Neural crest cell (in vitro differentiated cells): ENCODE results near the gene PRICKLE4. TPM values are rescaled to one million over a fixed set of nuclear protein-coding genes. Genes with fewer than 3 reads are reported as not detected.

Experiments used
- DNase-seq: peaks from one replicate; pipeline ENCODE4 v3.0.0; 2021; ENCODE audit warnings: low read depth, mixed read lengths, low spot score
- H3K27ac Mint-ChIP-seq: one replicate; pipeline ENCODE4 v1.8.0; 2021; ENCODE audit warnings: mild to moderate bottlenecking, mixed read lengths; ENCODE audit not compliant: unreplicated experiment
- H3K27me3 Mint-ChIP-seq: 2 replicates; pipeline ENCODE4 v1.8.0; 2021; ENCODE audit warnings: low read depth, mild to moderate bottlenecking, mixed read lengths
- H3K36me3 Mint-ChIP-seq: 2 replicates; pipeline ENCODE4 v1.8.0; 2021; ENCODE audit warnings: low read depth, mild to moderate bottlenecking, mixed read lengths
- H3K4me1 Mint-ChIP-seq: 2 replicates; pipeline ENCODE4 v1.8.0; 2021; ENCODE audit warnings: mixed read lengths
- H3K4me3 Mint-ChIP-seq: one replicate; pipeline ENCODE4 v1.8.0; 2021; ENCODE audit warnings: mild to moderate bottlenecking, mixed read lengths
- H3K9me3 Mint-ChIP-seq: 2 replicates; pipeline ENCODE4 v1.8.0; 2021; ENCODE audit warnings: mixed read lengths
- total RNA-seq: library from RNA; stranded (reverse); gene quantifications from 2 replicates; pipeline ENCODE4 v1.2.1, GENCODE V29; 2021
- TF ChIP-seq, protein P1 (sequence below): fragments of 200-600 bp; sonication (generic); conservative IDR thresholded peaks from 2 replicates; pipeline ENCODE4 v1.5.0; 2021; ENCODE audit warnings: antibody characterized with exemption, mild to moderate bottlenecking

PRICKLE4 gene
- total RNA-seq, 1 donor from 2014 or later, result 4.1 TPM

DNA sequence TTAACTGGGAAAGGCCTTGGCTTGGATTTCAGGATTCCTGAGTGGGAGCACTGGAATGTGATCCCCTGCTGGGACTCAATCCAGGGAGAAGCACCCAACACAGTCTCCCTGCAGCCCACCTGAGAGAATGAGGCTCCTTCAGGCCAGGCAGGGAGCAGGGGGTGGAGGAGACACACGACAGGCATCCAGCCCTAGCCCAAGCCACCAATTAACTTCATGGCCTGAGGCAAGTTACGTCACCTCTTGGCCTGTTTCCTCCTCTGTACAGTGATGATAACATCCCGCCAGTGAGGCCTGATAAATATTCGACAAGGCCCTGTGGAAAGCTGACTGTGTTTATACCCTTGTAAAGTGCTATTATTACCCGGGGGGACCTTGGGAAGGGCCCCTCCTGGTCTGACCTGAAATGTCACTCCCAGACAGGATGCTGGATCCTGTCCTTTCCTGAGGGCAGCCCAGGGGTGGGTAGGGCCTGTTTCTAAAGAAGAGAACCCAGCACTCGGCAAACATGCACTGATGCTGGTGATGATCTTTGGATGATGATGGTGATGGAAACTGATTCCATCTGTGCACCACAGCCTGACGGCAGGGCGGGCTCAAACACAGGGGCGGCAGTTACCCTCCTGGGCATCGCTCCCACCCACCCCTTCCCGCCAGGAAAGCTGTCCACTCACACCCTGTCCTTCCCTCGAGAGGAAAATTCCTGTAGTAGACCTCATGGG, 13.3 kb upstream of the PRICKLE4 start:
- no peaks in the 10 kb centered on the region for H3K9me3 Mint-ChIP-seq
- no peaks in the 10 kb centered on the region for H3K36me3 Mint-ChIP-seq
- H3K27ac Mint-ChIP-seq, result no peak overlapping the region
- peaks cover 2% of the 10 kb centered on the region for H3K27me3 Mint-ChIP-seq
- no peak overlapping the region for H3K4me3 Mint-ChIP-seq
- peaks cover 18% of the 10 kb centered on the region for H3K4me1 Mint-ChIP-seq
- peak; percentile 16 for DNase-seq
- TF ChIP-seq, protein P1, sequence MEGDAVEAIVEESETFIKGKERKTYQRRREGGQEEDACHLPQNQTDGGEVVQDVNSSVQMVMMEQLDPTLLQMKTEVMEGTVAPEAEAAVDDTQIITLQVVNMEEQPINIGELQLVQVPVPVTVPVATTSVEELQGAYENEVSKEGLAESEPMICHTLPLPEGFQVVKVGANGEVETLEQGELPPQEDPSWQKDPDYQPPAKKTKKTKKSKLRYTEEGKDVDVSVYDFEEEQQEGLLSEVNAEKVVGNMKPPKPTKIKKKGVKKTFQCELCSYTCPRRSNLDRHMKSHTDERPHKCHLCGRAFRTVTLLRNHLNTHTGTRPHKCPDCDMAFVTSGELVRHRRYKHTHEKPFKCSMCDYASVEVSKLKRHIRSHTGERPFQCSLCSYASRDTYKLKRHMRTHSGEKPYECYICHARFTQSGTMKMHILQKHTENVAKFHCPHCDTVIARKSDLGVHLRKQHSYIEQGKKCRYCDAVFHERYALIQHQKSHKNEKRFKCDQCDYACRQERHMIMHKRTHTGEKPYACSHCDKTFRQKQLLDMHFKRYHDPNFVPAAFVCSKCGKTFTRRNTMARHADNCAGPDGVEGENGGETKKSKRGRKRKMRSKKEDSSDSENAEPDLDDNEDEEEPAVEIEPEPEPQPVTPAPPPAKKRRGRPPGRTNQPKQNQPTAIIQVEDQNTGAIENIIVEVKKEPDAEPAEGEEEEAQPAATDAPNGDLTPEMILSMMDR, result no peak

DNA sequence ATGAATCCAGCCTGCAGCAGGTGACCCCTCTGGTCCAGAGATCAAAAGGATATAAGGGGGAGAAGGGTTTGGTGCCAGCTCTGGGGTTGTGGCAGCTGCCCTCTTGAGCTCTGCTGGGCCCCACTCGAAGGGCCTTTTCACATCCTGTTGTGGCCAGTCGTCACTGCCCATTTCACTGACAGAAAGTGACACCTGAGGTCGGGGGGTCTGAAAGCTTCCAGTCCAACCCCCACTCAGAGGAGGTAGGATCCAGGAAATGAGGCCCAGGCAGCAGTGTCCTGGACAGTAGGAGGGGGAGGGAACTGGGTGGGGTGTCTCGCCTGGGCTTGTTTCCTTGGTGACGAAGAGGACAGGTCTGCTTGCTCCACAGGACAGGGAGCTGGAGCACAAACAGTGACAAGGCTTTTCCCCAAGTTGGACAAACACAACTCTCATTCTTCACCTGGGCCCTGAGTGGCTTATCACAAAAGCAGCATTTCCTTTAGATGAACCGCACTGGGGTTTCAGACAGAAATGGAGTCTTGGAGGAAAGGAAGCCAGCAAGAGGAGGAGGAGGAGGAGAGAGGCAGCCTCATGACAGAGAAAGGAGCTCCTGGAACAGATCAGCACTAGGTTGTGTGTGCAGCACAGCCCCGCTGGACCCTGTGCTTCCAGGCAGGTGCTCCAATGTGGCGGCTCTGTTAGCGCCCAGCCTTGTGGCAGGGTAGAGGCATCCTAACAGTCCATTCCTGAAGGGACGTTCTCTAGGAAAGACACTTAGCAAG, 11.9 kb upstream of the PRICKLE4 start:
- Mint-ChIP-seq H3K9me3 (no peaks in the 10 kb centered on the region), H3K4me3 (no peak overlapping the region), H3K4me1 (peaks cover 18% of the 10 kb centered on the region), H3K27ac (no peak overlapping the region), H3K36me3 (no peaks in the 10 kb centered on the region), H3K27me3 (no peaks in the 10 kb centered on the region)
- TF ChIP-seq, protein P1, result no peak
- no peak for DNase-seq

DNA sequence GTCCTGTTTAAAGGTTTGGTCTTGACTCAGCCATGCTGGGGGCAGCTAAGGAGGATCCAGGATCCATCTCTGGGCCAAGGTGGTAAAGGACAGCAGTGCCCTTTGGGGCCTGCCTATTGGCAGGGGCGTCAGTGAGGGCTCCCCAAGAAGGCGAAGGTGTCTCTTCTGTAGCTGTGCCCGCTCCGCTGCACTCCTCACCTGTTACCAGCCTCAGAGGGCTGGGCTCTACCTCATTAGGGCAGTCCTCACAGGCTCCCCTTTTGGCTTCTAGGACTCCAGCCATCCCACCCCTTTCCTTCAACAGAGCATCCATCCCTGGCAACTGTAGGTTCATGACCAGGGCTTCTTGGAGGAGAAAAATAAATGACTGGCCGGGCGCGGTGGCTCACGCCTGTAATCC, 11.2 kb upstream of the PRICKLE4 start:
- Mint-ChIP-seq H3K4me1 (peaks cover 18% of the 10 kb centered on the region), H3K4me3 (no peak overlapping the region), H3K9me3 (no peaks in the 10 kb centered on the region), H3K27me3 (no peaks in the 10 kb centered on the region), H3K36me3 (no peaks in the 10 kb centered on the region), H3K27ac (no peak overlapping the region)
- no peak for DNase-seq
- TF ChIP-seq, protein P1, result no peak

DNA sequence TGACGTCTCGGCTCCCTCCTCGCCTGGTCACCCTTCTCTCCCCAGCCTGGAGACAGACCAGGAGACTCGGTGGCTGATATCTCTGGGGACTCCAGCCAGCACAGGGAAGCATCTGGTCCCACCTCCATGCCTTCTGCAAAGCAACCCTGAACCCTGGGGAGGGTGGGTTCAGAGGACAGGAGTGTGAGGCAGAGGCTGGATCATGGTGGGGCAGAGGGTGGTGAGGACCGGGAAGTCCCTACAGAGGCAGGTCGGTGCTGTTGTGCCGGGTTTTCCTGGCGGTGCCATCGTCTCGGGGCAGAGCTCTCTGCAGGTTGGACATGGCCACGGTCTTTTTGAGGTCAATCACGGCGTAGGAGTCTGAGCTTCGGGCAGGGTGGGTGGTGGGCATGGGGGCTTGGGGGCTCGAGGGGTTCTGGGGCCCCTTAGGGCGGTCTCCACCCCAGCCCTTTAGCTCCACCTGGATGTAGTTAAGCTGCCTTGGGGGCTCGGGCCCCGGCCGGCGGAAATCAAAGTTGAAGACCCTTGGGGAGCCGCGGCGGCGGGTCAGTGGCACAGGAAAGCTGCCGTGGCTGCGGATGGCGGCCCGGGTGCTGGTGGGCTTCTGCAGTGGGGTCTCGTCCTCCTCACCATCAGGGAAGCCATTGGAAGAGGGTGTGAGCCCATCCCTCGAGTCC, 10.1 kb upstream of the PRICKLE4 start:
- Mint-ChIP-seq H3K4me1 (peaks cover 18% of the 10 kb centered on the region), H3K27me3 (no peaks in the 10 kb centered on the region), H3K4me3 (no peak overlapping the region), H3K27ac (no peak overlapping the region), H3K36me3 (no peaks in the 10 kb centered on the region), H3K9me3 (no peaks in the 10 kb centered on the region)
- DNase-seq, result no peak
- TF ChIP-seq, protein P1, result no peak

DNA sequence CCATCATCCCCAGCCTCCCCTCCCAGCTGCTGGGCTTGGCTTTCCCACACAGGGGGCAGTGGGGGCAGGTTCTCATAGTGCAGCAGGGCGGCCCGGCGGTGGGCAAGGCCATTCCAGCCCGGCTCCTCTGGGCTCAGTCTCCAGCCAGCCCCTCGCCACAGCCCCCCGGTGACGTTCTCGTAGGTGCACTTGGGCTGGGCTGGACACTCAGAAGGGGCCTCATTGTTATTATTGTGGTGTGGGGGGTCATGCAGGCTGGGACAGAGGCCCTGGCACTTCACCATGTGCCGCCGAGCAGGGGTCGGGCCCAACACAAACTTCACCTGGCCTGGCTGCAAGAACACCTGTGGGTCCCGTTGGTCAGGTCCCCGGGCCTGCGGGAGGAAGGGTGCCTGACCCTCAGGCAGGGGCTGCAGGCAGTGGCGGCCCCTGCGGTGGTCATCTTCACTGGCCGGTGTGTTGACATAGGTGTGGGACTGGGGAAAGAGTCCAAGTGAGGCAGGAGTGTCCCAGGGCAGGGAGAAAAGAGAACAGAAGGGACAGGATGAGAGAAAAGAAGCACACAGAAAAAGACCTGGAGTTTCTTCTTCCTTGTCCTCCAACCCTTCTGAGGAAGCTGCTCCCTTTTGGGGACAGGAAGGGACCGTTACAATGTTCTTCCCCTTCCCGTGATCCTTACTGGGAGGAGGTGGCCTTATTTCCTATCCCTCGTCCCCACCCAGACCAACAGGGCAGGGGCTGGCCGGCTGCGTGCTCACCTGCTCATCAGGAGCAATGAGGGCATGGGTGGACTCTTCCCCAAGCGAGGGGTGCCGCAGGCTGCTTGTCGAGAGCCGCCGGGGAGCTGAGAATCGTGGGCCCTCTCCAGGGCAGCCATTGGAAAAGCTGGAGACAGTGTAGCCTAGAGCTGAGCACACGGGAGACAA, 9.3 kb upstream of the PRICKLE4 start:
- Mint-ChIP-seq H3K27ac (no peak overlapping the region), H3K27me3 (no peaks in the 10 kb centered on the region), H3K36me3 (no peaks in the 10 kb centered on the region), H3K9me3 (no peaks in the 10 kb centered on the region), H3K4me1 (peaks cover 18% of the 10 kb centered on the region), H3K4me3 (no peak overlapping the region)
- no peak for DNase-seq
- TF ChIP-seq, protein P1, result no peak
